NCI-H1092 (cell line): ENCODE results near the gene TTC38.
"Not testable (repeated sequence)": the region's sequence is repeated elsewhere in the genome, so short reads cannot be mapped to it uniquely, and the experiment has no call there.

Experiments
- DNase-seq: peaks from one replicate; lab custom pipeline; 2025; lab: John Stamatoyannopoulos, UW

Gene TTC38

GRCh38 chr22:46296257-46297150 is 28.7 kb downstream of the TTC38 start, which contains the start of gene GTSE1:
Gene GTSE1 (plus strand): TSS chr22:46296870. CDS start chr22:46297401, 531 bp downstream.
- peak; percentile 84 for DNase-seq

DNA sequence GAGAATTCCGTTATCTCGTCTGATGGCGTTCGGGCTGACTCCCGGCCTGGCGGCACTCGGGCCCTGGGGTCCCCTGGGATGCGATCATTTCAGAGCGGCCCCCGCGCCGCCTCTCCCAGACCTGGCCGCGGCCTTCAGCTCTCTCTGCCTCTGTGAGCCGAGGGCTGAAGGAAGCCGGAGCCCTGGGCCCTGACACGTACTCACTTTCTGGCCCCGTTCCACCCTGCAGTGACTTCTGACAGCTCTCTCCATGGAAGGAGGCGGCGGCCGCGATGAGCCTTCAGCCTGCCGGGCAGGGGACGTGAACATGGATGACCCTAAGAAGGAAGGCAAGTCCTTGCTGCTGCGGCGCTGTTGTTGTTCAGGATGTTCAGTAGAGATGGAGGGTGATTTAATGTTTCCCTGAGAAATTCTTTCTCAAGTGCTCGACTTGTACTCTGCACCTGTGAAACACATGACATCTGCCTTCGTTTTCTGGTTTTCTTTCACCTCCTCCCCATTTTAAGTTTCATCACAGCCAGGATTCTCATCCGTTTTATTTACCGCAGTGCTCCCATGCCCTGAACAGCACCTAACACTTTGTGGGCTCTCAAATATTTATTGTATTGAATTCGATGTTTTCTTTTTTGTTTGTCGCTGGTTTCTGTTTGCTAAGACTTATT is 29.5 kb downstream of the TTC38 start:
- DNase-seq = no peak

DNA sequence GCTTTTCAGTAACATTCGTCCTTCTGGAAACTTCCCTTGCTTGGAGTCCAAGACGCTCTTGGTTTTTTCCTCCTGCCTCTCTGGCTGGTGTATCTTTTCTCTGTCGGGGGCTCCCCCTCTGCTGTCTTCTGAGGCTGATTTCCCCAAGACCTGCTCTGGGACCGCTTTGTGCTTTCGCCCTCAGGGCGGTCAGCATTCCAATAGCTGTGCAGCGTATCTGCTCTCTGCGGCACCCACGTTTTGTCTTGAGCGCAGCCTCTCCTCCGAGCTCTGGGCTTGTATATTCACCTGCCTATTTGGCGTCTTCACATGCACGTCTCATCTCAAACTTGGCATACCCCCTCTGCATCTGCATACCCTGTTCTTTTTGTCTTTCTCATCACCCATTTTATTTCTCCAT is 31.3 kb downstream of the TTC38 start:
- no peak for DNase-seq

- DNase-seq = no peak
Observed at GRCh38 chr22:46300491-46300890, 32.7 kb downstream of the TTC38 start.

- no peak for DNase-seq
Observed at GRCh38 chr22:46303347-46303965, 35.6 kb downstream of the TTC38 start.

DNA sequence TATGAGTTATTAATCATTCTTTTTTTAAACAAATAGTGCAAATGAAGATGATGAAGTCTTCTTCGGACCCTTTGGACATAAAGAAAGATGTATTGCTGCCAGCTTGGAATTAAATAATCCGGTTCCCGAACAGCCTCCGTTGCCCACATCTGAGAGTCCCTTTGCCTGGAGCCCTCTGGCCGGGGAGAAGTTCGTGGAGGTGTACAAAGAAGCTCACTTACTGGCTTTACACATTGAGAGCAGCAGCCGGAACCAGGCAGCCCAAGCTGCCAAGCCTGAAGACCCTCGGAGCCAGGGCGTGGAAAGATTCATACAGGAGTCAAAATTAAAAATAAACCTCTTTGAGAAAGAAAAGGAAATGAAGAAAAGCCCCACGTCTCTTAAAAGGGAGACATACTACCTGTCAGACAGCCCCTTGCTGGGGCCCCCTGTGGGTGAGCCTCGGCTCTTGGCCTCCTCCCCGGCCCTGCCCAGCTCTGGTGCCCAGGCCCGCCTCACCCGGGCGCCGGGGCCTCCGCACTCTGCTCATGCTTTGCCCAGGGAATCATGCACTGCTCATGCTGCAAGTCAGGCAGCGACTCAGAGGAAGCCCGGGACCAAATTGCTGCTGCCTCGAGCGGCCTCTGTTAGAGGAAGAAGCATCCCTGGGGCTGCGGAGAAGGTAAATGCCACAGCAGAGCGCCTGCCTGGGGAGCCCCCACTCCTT is 40.6 kb downstream of the TTC38 start:
- DNase-seq = no peak

DNA sequence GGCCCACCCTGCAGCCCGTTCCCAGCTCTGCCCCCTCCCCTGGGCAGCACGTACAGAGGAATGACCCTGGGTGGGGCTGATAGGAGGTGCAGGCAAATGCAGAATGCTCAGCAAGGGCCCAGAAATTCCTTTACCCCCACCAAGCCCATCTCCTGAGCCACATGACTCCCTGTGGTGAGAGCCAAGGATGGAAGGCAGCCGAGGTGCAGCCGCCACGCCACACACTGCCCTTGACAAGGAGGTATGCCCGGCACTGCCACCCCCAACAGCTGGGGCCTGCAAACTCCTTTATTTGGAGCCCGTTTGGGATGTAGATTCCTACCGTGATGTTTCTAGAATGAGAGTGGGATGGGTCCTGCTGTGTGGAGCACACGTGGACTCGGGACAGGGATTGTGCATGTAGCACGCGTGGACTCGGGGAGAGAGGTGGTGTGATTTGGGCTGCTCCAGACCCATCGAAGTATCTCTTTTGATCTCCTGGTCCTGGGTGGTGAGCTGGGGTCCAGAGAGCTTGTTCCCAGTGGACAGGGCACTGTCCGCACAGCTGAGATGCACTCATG is 41.8 kb downstream of the TTC38 start:
- no peak for DNase-seq

DNA sequence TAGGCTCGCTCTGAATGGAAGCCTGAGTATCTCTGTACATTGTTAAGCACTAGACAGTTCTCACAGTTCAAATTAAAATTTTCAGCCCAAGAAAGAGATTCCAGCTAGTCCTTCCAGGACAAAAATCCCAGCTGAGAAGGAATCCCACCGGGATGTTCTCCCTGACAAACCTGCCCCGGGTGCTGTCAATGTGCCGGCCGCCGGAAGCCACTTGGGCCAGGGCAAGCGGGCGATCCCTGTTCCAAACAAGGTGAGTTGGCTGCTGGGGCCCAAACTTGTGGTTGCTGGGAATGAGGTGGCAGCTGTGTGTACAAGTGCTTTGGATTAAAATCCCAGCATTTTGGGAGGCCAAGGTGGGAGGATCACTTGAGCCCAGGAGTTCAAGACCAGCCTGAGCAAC is 44.2 kb downstream of the TTC38 start:
- no peak for DNase-seq

DNA sequence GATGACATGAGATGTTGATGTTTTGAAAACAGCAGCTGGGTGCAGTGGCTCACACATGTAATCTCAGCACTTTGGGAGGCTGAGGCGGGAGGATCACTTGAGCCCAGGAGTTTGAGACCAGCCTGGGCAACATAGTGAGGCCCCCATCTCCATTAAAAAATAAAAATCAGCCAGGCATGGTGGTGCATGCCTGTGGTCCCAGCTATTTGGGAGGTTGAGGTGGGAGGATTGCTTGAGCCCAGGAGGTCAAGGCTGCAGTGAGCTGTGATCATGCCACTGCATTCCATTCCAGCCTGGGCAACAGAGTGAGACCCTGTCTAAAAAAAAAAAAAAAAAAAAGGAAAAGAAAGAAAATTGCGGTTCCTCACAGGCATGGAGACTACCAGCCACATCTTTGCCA is 45.0 kb downstream of the TTC38 start:
- not testable (repeated sequence) for DNase-seq

DNA sequence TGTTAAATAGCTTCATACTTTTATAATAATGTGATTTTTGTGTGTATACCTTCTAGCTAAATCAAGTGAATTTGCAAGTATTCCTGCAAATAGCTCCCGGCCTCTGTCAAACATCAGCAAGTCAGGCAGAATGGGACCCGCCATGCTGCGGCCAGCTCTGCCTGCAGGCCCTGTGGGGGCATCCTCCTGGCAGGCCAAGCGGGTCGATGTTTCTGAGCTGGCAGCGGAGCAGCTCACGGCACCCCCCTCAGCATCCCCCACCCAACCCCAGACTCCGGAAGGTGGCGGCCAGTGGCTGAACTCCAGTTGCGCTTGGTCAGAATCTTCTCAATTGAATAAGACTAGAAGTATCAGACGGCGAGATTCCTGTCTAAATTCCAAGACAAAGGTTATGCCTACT is 48.2 kb downstream of the TTC38 start:
- DNase-seq = no peak

- DNase-seq = no peak
Observed at GRCh38 chr22:46317646-46318045, 49.8 kb downstream of the TTC38 start.

DNA sequence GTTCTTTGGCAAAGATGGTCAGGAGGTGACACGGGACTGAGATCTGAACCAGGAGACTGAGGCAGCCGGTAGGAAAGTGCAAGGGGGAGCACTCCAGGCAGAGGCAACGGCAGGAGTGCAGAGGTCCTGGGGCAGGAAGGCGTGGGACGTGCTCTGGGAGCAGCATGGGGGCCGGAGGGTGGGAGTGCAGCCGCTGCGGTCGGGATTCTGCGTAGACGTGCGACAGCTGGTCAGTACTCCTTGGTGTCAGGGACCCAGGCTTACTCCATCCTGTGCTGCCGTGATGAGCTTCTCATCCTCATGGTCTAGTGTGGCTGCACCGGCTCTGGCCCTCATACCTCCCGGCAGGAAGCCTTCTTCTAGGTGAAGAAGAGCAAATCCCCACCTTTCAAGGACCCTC is 50.8 kb downstream of the TTC38 start:
- DNase-seq = no peak

DNA sequence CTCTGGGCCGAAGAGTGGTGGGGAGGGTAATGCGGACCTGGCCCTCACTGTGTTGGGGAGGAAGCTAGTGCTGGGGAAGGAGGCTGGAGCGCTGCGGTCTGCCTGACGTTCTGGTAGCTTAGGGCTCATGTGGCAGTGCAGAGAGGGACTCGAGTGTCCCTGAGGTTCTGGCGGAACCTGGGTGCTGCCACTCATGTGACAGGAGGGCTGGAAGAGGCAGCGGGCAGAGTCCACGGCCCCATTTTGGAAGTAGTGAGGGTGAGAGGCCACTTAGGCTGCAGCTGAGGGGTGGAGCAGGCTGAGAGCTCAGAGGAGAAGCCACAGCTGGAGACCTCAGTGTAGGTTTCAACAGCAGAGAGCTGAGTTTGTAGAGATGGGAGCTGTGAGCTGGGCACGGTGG is 51.5 kb downstream of the TTC38 start:
- no peak for DNase-seq

GRCh38 chr22:46320166-46320710 is 52.4 kb downstream of the TTC38 start:
- no peak for DNase-seq

GRCh38 chr22:46320716-46321386 is 53.0 kb downstream of the TTC38 start:
- no peak for DNase-seq

DNA sequence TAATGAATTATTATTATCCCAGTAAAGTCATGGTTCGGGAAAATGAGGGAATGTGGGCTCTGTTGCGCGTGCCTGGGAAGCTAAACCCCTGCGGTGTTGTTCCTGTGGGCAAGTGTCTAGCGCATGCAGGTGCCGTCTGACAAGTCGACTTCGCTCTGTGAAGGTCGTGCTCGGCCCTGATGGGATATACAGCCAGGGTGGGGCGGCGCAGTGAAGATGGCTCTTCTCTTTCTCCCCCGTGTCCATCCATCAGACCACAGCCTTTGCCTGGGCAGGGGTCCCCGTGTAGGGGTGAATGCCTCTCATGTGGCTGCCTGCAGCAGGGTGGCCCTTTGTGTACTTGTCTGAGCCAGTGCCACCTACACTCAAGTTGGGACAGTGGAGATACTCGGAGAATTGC is 54.9 kb downstream of the TTC38 start:
- DNase-seq = no peak

DNA sequence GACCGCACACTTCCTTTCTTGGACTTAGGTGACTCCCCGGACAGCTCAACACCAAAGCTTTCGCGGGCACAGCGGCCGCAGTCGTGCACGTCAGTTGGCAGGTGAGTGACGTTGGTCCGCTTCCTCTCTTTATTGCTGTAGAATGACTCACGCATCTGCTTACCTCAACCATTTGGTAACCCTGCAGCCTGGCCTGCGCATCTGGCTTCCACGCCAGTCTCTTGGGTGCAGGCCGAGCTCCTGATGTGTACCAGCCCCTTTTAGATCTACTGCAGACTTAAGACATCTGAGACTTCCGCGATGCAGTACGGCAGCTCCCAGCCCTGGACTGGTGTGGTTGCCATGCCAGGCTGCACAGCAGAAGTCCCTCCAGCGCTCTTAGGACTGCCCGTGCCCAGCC is 55.4 kb downstream of the TTC38 start:
- no peak for DNase-seq

GRCh38 chr22:46326066-46326680 is 58.4 kb downstream of the TTC38 start:
- DNase-seq = no peak

DNA sequence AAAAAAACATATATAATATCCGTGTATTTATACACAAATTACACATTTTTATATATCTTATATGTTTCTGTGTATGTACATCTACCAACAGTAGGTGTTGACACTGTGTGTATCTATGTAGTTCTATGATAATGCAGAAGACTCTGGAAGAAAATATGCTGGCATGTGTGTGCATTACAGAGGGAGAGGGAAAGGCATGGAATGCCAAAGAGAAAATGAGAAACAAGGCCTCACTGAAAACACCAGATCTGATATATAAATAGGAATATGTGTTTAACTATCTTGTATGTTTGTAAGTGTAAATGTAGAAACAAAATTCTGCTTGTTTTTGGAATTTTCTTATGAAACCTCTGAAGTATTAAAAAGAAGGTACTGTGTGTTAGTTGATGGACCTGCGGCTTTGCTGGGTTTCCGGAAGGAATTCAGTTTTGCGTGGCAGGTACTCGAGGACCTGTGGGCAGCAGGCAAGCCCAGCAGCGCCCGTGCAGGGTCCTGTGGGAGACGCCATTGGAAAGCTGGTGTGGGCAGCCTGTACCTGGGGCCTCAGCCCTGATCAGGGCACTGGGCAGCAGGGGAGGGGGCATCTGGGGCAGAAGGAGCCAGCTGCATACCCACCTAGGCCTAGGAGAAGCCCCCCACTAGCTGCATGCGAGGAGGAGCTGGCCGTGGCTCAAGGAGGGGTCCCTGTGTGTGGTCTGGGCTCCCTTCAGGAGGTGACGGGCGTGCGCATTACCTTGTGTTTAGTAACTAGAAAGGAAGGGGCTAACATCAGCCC is 60.1 kb downstream of the TTC38 start:
- no peak for DNase-seq

DNA sequence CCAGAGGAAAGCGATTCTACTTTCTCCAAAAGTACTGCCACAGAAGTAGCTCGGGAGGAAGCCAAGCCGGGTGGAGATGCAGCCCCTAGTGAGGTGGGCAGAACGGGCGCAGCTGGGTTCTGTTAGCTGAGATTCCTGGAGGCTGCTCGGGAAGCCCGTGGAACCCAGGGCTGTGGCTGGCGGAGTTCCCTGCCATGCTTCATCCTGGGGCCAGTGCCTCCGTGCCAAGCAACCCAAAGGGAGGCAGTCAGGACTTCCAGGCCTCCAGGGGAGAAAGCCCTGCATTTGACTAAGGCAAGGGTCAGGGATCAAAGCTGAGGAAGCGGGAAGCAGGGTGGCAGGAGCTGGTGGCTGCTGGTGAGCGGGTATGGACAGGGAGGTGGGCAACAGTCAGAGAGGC is 61.0 kb downstream of the TTC38 start:
- DNase-seq = no peak
